ENCODE results near the gene ARSH.
"Not testable (repeated sequence)": the region's sequence is repeated elsewhere in the genome, so short reads cannot be mapped to it uniquely, and the experiment has no call there.

The ARSH gene

DNA sequence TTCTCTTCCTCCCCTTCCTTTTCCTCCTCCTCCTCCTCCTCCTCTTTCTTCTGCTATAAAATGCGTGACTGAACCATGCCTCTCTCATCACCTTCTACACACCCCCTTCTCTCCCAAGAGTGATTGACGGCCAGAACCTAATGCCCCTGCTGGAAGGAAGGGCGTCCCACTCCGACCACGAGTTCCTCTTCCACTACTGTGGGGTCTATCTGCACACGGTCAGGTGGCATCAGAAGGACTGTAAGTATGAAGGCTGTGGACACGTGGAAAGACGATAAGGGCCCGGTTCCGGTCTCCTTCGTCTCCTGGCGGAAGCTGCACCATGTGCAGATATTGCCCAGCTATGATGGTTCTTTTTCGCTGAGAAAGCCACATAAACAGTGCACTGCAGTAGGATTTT lies 22.8 kb downstream of the ARSH start:
- TF ChIP-seq, protein P1, sequence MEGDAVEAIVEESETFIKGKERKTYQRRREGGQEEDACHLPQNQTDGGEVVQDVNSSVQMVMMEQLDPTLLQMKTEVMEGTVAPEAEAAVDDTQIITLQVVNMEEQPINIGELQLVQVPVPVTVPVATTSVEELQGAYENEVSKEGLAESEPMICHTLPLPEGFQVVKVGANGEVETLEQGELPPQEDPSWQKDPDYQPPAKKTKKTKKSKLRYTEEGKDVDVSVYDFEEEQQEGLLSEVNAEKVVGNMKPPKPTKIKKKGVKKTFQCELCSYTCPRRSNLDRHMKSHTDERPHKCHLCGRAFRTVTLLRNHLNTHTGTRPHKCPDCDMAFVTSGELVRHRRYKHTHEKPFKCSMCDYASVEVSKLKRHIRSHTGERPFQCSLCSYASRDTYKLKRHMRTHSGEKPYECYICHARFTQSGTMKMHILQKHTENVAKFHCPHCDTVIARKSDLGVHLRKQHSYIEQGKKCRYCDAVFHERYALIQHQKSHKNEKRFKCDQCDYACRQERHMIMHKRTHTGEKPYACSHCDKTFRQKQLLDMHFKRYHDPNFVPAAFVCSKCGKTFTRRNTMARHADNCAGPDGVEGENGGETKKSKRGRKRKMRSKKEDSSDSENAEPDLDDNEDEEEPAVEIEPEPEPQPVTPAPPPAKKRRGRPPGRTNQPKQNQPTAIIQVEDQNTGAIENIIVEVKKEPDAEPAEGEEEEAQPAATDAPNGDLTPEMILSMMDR (IDR thresholded peaks at IDR 0.05; ENCODE audit: borderline replicate concordance, control extremely low read depth, extremely low read depth, insufficient read depth, missing control alignments): no peak
- no peak for DNase-seq (ENCODE audit: low spot score)
- in situ Hi-C loops (cut with MboI; ENCODE audit: low sequenced_read_pairs, unreplicated experiment): loop anchor here (25.0 kb wide), 1 partner anchor 608 kb away; no protein-coding TSS in a partner anchor

DNA sequence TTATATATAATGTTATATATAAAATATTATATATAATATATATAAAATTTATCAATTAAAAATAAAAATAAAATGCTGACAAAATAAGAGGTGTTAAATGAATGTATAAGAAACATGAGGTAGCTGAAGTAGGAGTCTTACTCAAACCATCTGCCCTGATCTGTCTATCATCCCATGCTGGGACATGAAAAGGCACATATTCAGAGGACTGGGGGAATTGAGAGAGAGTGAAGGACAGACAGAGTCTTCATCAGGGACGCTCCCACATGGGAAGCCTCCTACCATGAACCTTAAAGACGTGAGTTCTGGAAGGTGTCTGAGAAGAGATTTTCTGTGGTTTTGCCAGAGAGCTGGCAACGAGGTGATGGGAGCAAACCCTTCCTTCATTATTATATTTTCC lies 30.9 kb downstream of the ARSH start:
- no peak for DNase-seq (ENCODE audit: low spot score)

DNA sequence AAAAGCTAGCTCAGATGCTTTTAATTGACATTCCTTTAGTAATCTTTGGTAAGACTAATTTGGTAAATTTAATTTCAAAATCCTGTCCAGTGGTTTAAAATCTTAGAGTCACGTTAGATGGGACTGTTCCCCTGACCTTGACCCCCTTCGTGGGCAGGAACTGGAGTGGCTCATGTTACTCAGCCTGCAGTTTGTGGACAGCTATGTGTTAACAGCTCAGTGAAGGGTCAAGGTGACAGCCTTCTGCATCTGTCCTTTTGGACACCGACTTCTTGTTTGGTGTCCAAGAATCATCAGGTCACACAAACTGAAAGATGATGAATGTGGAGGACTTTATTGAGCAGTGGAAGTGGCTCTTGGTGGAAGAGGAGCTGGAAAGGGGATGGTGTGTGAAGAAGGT lies 37.9 kb downstream of the ARSH start:
- in situ Hi-C loops (cut with MboI; ENCODE audit: low sequenced_read_pairs, unreplicated experiment): loop anchor here (25.0 kb wide), 1 partner anchor 593 kb away; no protein-coding TSS in a partner anchor
- no peak for DNase-seq (ENCODE audit: low spot score)
- TF ChIP-seq, protein P1 (IDR thresholded peaks at IDR 0.05; ENCODE audit: borderline replicate concordance, control extremely low read depth, extremely low read depth, insufficient read depth, missing control alignments): no peak

More for the DNA sequence above, 30.9 kb downstream of the ARSH start:
- in situ Hi-C loops (cut with MboI; ENCODE audit: low sequenced_read_pairs, unreplicated experiment): loop anchor here (25.0 kb wide), 1 partner anchor 600 kb away; no protein-coding TSS in a partner anchor
- TF ChIP-seq, protein P1 (IDR thresholded peaks at IDR 0.05; ENCODE audit: borderline replicate concordance, control extremely low read depth, extremely low read depth, insufficient read depth, missing control alignments): no peak

DNA sequence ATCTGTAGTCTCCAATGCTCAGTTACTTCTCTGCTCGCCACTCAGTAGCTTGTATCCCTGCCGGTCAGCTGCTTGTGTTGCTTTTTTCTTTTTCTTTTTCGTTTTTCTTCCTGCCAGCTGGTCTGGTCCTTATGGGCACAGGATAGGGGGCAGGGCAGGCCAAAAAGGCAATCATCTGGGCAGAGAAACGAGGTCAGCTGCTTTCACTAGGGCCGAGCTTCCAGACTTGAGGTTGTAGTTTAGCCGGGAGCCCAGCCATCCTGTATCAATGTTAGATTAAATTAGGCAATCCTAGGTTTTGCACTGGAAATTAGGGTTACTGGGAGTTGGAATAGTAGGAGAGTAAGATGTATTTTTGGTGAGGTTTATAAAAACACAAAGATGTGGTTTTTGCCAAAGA lies 38.3 kb downstream of the ARSH start:
- TF ChIP-seq, protein P1 (IDR thresholded peaks at IDR 0.05; ENCODE audit: borderline replicate concordance, control extremely low read depth, extremely low read depth, insufficient read depth, missing control alignments): no peak
- no peak for DNase-seq (ENCODE audit: low spot score)
- in situ Hi-C loops (cut with MboI; ENCODE audit: low sequenced_read_pairs, unreplicated experiment): loop anchor here (25.0 kb wide), 1 partner anchor 593 kb away; no protein-coding TSS in a partner anchor

DNA sequence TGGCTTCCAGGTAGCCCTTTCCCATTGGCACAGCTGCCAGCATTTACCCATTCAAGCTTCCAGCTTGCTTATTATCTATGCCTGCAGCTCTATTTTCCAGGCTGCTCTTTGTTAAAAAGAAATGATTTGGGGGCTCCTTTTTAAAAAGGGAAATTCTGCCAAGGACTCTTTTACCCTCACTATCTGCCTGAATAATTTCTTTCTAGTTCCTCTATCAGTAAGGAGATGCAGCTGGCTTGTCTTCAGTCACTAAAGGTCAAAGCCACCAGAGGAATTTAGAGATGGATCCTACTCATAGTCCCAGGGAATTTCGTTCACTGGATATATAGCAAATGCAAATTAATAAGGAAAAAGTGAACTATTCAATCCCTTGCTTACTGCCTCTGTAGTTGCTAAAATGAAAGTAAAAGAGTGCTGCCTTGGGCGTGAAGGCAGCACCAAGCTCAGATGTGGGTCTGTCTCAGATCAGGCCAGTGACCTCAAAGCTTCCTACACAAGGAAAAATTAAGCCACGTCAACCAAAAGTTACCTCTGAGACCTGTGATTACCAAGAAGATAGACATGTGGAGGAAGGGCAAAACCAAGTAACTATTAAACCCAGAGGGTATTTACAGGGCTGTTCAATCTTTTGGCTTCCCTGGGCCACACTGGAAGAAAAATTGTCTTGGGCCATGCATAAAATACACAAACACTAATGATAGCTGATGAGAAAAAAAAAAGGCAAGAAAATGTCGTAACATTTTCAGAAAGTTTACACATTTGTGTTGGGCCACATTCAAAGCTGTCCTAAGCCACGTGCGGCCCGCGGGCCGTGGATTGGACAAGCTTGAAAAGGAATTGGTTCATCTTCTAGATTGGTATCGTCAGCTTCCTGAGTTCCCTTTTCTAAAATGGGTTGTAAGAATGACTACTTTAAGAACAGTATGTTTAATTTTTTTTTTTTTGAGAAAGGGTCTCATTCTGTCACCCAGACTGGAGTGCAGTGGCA lies 40.2 kb downstream of the ARSH start:
- DNase-seq (ENCODE audit: low spot score): no peak
- in situ Hi-C loops (cut with MboI; ENCODE audit: low sequenced_read_pairs, unreplicated experiment): loop anchor here (25.0 kb wide), 1 partner anchor 591 kb away; no protein-coding TSS in a partner anchor
- TF ChIP-seq, protein P1 (IDR thresholded peaks at IDR 0.05; ENCODE audit: borderline replicate concordance, control extremely low read depth, extremely low read depth, insufficient read depth, missing control alignments): no peak

DNA sequence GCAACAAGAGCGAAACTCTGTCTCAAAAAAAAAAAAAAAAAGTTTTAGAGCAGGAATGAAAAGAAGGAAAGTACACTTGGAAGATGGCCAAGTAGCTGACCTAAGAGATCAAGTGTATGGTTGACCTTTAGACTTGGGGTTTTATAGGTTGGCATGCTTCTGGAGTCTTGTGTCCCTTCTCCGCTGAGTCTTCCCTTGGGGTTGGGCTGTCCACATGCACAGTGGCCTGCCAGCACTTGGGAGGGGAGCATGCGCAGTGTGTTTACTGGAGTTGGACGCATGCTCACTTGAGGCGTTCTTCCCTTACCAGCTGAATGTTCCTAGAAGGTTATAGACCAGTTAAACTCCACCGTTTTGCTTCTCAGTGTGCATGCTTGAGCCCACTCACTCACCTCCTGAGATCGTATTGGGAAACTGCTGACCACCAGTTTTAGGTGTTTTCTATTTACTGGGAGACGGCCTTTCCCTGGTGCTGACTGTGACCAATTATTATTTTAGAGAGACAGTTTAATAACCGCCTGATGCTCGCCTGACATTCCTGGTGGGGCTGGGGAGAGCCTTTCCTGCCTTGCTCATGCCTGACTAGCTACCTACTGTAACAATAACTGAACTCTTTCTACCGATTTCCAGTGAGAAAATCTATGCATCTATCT lies 44.3 kb downstream of the ARSH start:
- in situ Hi-C loops (cut with MboI; ENCODE audit: low sequenced_read_pairs, unreplicated experiment); DNase-seq (ENCODE audit: low spot score): not testable (repeated sequence)
